ENCODE data around the gene MYO16.

Gene MYO16

GRCh38 chr13:109154546-109154945 lies 525.1 kb downstream of the MYO16 start:
- no peak for DNase-seq (ENCODE audit: low spot score)

- DNase-seq (ENCODE audit: low spot score) = no peak
Measured at GRCh38 chr13:109154966-109155761, 525.8 kb downstream of the MYO16 start.

- peak; percentile 24 for DNase-seq (ENCODE audit: low spot score)
Measured at GRCh38 chr13:109156181-109156935, 526.9 kb downstream of the MYO16 start.

DNA sequence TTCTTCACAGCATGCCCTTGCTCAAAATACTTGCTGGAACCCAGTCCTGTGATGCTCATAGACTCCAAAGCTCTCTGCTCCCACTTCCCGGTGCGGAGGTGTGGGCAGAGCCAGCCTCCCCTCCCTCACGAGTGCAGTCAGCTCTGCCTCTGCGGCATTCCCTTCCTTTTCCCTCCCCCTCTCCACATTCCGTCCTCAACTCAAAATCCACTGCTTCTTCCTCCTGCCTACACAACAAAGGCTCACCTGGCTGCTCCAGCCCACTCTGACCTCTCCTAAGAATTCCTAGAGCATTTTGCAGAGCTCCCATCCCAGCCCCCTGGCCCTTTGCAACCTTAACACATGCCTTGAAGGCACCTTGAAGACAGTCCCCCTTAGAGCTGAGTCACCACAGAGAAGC lies 527.9 kb downstream of the MYO16 start:
- DNase-seq (ENCODE audit: low spot score) = no peak

GRCh38 chr13:109158383-109158782 lies 529.0 kb downstream of the MYO16 start:
- DNase-seq (ENCODE audit: low spot score) = no peak

GRCh38 chr13:109159650-109160309 lies 530.4 kb downstream of the MYO16 start:
- DNase-seq (ENCODE audit: low spot score) = no peak

DNA sequence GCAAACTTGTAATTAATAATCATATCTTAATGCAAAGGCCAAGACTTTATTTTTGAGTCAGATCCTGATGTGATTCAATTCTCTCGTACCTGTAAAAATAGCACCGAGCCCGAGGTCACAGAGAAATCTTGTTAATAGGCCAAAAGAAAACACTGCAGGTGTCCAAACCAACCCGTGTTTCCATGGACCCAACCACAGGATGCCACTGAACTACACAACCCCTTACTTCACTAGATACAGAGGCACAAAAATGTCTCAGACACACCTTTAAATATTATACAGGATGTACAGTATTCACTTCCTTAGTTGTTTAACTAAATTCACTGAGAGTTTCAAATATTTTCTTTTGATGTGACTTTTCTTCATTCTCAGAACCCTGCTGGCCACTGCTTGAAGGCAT lies 530.9 kb downstream of the MYO16 start:
- no peak for DNase-seq (ENCODE audit: low spot score)

DNA sequence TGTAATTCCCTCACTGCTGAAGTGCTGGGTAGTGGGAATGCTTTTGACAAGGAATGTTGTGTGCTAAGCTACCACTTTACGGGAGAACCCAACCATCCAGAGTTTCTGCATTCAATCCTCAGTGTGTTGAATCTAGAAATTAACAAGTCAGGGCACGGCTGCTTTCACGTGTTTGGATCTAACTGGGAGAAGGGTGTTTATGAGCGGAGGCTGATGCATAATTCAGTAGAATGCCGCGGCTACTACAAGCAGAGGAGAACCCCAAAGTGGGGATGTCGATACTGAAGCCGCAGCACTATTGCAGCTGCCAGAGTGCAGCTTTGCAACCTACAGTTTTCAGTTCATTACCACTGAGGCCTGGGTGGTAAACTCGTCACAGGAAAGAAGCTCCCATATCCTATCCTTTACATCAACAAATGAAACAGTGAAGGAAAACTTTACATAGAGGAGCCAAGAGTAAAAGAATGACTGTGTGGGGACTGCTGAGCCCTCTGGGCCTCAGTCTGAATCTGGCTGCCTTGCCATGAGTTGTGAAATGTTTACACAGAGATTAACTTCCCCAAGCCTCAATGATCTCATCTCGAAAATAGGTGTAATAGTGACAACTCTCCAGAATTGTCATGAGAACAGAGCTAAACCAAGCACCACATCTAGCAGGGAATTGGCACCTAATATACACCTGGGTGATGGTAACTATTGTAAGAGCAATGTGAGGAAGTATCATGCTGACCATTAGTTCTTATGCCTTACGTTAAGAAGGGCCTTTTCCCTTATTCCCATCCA lies 531.7 kb downstream of the MYO16 start:
- no peak for DNase-seq (ENCODE audit: low spot score)

DNA sequence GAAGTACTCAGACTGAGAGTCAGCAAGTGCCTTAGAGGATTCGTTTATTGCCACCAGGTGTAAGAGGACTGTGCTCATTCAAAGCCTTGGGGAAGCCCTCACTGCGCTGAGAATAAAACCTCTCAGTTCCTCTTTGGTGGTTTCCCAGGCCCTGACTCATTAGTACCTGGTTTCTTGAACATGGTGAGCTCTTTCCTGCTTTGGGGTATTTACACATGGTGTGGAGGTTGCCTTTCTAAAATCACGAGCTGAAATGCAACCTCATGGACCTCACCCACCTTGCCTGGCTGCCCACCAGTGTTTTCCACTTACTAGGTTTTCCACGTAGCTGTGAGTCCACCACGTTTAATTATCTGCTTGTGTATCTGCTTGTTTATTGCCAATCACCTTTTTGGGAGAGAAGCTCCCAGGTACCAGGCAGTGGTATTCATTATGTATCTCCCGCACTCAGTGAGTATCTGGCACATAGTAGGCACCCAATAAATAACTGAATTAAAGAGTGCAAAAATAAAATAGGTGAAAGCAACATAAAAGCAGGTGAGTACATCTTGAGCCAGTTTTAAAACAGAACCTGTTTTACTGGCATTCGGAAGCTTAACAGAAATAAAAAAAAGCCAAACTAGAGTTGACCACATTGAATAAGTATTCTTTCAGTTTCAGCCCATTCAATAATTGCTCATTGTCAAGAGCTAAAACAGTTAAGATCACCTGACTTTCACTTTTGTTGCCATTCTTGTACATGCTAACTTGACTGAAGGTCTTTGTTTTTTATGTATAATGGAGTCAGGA lies 533.0 kb downstream of the MYO16 start:
- no peak for DNase-seq (ENCODE audit: low spot score)

DNA sequence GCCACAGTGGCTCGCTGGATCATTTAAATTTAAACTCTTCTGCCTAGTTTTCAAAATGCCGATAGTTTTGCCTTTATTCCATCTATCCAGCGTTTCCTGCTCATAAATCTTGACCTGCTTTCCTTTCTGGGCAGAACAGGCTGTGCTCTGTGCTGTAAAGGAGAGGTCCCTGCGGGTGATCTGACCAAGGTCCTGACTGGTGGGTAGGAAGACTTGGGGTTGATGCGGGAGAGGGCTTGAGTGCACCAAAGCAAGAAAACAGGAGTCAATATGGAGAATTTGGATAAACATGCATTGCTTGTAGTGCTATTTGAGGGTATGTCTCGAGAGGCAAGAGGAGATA lies 533.6 kb downstream of the MYO16 start:
- no peak for DNase-seq (ENCODE audit: low spot score)

GRCh38 chr13:109165417-109165904 lies 536.0 kb downstream of the MYO16 start:
- DNase-seq (ENCODE audit: low spot score) = no peak

DNA sequence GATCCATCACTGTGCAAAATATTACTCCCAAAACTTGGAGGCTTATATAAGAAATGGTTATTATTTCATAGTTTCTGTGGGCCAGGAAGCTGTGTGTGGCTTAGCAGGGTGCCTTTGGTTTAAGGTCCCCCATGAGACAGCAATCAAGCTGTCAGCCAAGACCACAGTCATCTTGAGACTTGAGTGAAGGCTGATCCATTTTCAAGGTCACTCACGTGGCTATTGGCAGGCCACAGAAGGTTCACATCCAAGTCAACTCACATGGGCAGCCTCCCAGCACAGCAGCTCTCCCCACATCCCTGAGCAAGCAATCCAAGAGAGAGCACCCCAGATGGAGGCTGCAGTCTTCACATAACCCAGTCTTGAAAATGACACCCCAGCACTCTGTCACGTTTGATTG lies 537.4 kb downstream of the MYO16 start:
- DNase-seq (ENCODE audit: low spot score) = no peak

GRCh38 chr13:109172136-109172535 lies 542.7 kb downstream of the MYO16 start:
- no peak for DNase-seq (ENCODE audit: low spot score)

- no peak for DNase-seq (ENCODE audit: low spot score)
Measured at GRCh38 chr13:109175666-109176065, 546.3 kb downstream of the MYO16 start.

GRCh38 chr13:109180905-109181425 lies 551.6 kb downstream of the MYO16 start:
- peak; percentile 29 for DNase-seq (ENCODE audit: low spot score)

GRCh38 chr13:109182777-109183465 lies 553.5 kb downstream of the MYO16 start:
- DNase-seq (ENCODE audit: low spot score) = no peak

DNA sequence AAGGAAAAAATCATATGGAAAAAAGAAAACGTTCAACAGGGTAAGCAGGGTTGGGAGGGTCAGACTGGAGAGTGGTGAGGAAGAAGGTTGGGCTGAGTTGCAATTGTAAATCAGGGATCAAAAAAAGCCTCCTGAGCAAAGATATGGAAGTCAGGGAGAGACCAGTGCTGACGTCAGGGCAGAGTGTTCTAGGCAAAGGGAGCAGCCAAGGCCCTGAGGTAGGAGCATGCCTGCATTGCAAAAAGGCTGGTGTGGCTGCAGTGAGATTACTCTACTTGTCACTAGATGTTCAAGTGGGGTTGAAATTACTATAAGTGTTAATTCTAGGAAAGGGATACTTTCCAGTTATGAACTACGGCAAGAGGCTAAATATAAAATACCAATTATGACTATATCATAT lies 562.0 kb downstream of the MYO16 start:
- DNase-seq (ENCODE audit: low spot score) = no peak

DNA sequence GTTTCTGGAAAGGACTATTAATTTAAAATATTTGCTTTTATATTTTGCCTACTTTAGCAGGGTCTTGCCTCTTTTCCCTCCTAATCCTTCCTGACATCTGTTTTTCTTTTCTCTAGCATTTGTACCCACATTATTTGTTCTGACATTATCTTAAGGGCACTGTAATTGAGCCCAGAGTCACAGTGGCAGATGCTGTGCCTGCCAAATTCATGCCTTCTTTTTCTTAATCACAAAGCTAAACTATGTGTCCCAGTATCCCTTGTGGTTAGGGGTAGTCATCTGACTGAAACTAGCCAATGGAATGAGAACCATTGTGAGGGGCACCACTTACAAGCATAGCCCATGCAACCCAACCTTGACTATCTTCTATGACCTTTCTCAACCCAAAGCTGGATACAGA lies 562.9 kb downstream of the MYO16 start:
- no peak for DNase-seq (ENCODE audit: low spot score)

DNA sequence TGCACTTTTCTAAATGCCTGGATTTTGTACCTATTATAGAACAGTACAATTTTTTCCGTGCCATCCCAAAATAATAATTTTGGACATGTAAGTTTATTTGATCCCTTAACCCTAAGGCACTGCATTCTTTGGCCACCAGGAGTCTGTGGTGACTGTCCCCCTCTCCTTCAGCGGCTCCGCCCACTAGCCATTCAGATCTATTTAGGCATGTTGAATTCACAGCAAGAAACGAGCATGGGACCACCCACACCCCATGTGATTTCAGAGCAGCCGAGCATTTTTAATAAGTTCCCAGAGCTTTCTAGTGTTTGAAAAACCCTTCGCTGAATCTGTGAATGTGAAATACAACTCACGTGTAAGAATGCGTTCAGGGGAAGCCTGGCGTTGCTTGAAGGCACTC lies 567.5 kb downstream of the MYO16 start:
- DNase-seq (ENCODE audit: low spot score) = no peak

DNA sequence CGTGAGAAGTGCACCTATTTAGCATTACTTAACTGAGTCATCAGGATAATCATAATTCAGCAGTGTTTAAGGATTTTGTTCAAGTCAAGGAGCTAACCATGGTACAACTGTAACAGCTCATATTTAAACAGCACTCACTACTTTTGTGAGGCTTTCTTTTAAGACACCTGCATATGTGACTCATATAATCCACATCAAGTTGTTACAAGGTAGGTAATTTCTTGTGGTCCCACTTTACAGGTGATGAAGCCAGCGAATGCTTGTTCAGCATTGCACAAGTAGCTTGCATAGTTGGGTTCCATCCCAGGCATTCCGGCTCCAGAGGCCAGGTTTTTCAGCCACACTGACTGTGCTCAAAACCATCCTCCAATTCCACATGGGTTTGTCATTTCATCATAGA lies 569.2 kb downstream of the MYO16 start:
- peak; percentile 23 for DNase-seq (ENCODE audit: low spot score)
